A549 (cell line): ENCODE measurements around the gene INTS6L. TPM values are rescaled to one million over a fixed set of nuclear protein-coding genes. Genes with fewer than 3 reads are reported as not detected.

Experiments used
- ATAC-seq, 2 experiments: fragments of 200-7000 bp in 1 of 2; fragments of >200 bp in 1 of 2; cut with Nextera tagmentation in 1 of 2; cut with Tn5 transposase in 1 of 2; 3 replicates each; pipeline versions ENCODE4 v1.8.0 to v1.9.1; 2018 to 2020; ENCODE audit warnings: mild to moderate bottlenecking in 1 of 2, moderate library complexity in 1 of 2
- CTCF ChIA-PET: fragments of 300-600 bp; sonication (Branson Sonifier 250); formaldehyde crosslinking; extraction: SDS; loops from one replicate; lab custom pipeline; 2021; ENCODE audit warnings: antibody characterized with exemption, inconsistent platforms; lab: Yijun Ruan, JAX
- POLR2A ChIA-PET: fragments of 350-600 bp; formaldehyde crosslinking; extraction: SDS; loops from one replicate; lab custom pipeline; 2021; ENCODE audit warnings: antibody characterized with exemption, inconsistent platforms; lab: Yijun Ruan, JAX
- DNase-seq, 2 experiments: peaks; one replicate each; pipeline versions ENCODE4 v3.0.0 to v3.0.0-alpha.2; 2011 to 2016; ENCODE audit warnings: low read depth in 1 of 2, low spot score in 1 of 2
- FAIRE-seq: peaks from 2 replicates; lab custom pipeline; 2011; peaks lifted over from hg19 to GRCh38; lab: Jason Lieb, UNC
- H3K27ac ChIP-seq, 2 experiments: fragments of >200 bp; sonication (Bioruptor Twin); formaldehyde crosslinking; 3 replicates each; pipeline ENCODE4 v1.5.1; 2016 to 2017
- H3K4me1 ChIP-seq: fragments of >200 bp; sonication (Bioruptor Twin); formaldehyde crosslinking; 3 replicates; pipeline ENCODE4 v1.6.1; 2016
- H3K4me2 ChIP-seq: fragments of >200 bp; sonication (Bioruptor Twin); formaldehyde crosslinking; 3 replicates; pipeline ENCODE4 v1.6.1; 2016
- H3K4me3 ChIP-seq: fragments of >200 bp; sonication (Bioruptor Twin); formaldehyde crosslinking; 3 replicates; pipeline ENCODE4 v1.5.1; 2016
- H3K9me3 ChIP-seq: fragments of >200 bp; sonication (Bioruptor Twin); formaldehyde crosslinking; 3 replicates; pipeline ENCODE4 v1.6.1; 2016
- BHLHE40 ChIP-seq: IDR thresholded peaks from 2 replicates; pipeline ENCODE4 v1.6.1; 2012; ENCODE audit warnings: low read depth, low read length, inconsistent platforms
- CHD4 ChIP-seq: fragments of 200-600 bp; sonication (generic); IDR thresholded peaks from 2 replicates; pipeline ENCODE4 v1.6.1; 2016; ENCODE audit warnings: antibody characterized with exemption, mild to moderate bottlenecking, borderline replicate concordance
- EHMT2 ChIP-seq: fragments of 200-600 bp; sonication (generic); IDR thresholded peaks from 2 replicates; pipeline ENCODE4 v1.6.1; 2016; ENCODE audit warnings: antibody characterized with exemption, low read depth, mild to moderate bottlenecking, moderate library complexity
- FOSB ChIP-seq: fragments of 250-450 bp; sonication (Bioruptor Pico); IDR thresholded peaks from 2 replicates; pipeline ENCODE4 v1.5.0; 2020; ENCODE audit warnings: mild to moderate bottlenecking, moderate library complexity
- GATA3 ChIP-seq: IDR thresholded peaks from 2 replicates; pipeline ENCODE4 v1.6.1; 2012; ENCODE audit warnings: borderline replicate concordance
- HEYL ChIP-seq: fragments of 250-450 bp; sonication (Bioruptor Pico); IDR thresholded peaks from 2 replicates; pipeline ENCODE4 v1.8.0; 2021; ENCODE audit warnings: mild to moderate bottlenecking, moderate library complexity
- JUN ChIP-seq, 2 experiments: fragments of >200 bp; sonication (Bioruptor Twin); formaldehyde crosslinking; IDR thresholded peaks; 2 replicates in 1 of 2; 3 replicates in 1 of 2; pipeline ENCODE4 v1.6.1; 2016 to 2017
- KDM1A ChIP-seq: fragments of 200-600 bp; sonication (generic); IDR thresholded peaks from 2 replicates; pipeline ENCODE4 v1.6.1; 2016; ENCODE audit warnings: low read depth, mild to moderate bottlenecking
- KDM5A ChIP-seq: fragments of 200-600 bp; sonication (generic); IDR thresholded peaks from 2 replicates; pipeline ENCODE4 v1.6.1; 2016; ENCODE audit warnings: antibody characterized with exemption, mild to moderate bottlenecking
- MAFK ChIP-seq: fragments of 450-650 bp; IDR thresholded peaks from 2 replicates; pipeline ENCODE4 v1.6.1; 2014; ENCODE audit not compliant: partially characterized antibody
- NFE2L2 ChIP-seq: fragments of 150-350 bp; conservative IDR thresholded peaks from 2 replicates; pipeline ENCODE4 v1.6.1; 2014; ENCODE audit warnings: low read length
- NPAS2 ChIP-seq: fragments of 250-450 bp; sonication (Bioruptor Pico); IDR thresholded peaks from 2 replicates; pipeline ENCODE4 v1.8.0; 2022; ENCODE audit warnings: mild to moderate bottlenecking, moderate library complexity, borderline replicate concordance
- NR3C1 ChIP-seq: fragments of >200 bp; sonication (Bioruptor Twin); formaldehyde crosslinking; IDR thresholded peaks from 3 replicates; pipeline ENCODE4 v1.6.1; 2017
- RAD21 ChIP-seq, 2 experiments: fragments of >200 bp in 1 of 2; sonication (Bioruptor Twin) in 1 of 2; formaldehyde crosslinking in 1 of 2; IDR thresholded peaks in 1 of 2; conservative IDR thresholded peaks in 1 of 2; 2 replicates in 1 of 2; 3 replicates in 1 of 2; pipeline ENCODE4 v1.6.1; 2012 to 2018; ENCODE audit warnings: inconsistent platforms in 1 of 2
- ZC3H11A ChIP-seq: fragments of 450-650 bp; IDR thresholded peaks from 2 replicates; pipeline ENCODE4 v1.6.1; 2014; ENCODE audit warnings: antibody characterized with exemption, mild to moderate bottlenecking
- ZFP36 ChIP-seq: fragments of 450-650 bp; IDR thresholded peaks from 2 replicates; pipeline ENCODE4 v1.6.1; 2014; ENCODE audit warnings: borderline replicate concordance; ENCODE audit not compliant: partially characterized antibody
- WGBS: methylation state at CpG from one replicate; pipeline ENCODE4 v1.1.6; 2017; ENCODE audit errors: missing lambda C conversion rate; 5-methylcytosine and 5-hydroxymethylcytosine counted together
- polyA plus RNA-seq, 4 experiments: library from polyadenylated mRNA; depleted of rRNA in 3 of 4; stranded (reverse); fragments of >200 nt; fragmentation: RNase III in 1 of 4; extraction: RNeasy Plus Mini Kit Qiagen cat#74134 plus additional on column Dnase treatment in 1 of 4; gene quantifications; 2 replicates in 3 of 4; 3 replicates in 1 of 4; pipeline ENCODE4 v1.2.3, GENCODE V29; 2011 to 2017
- TF ChIP-seq, protein P1 (sequence below): IDR thresholded peaks from 2 replicates; pipeline ENCODE4 v1.6.1; 2012
- TF ChIP-seq, protein P2 (sequence below): fragments of 250-450 bp; sonication (Bioruptor Pico); IDR thresholded peaks from 2 replicates; pipeline ENCODE4 v1.5.0; 2021; ENCODE audit warnings: mild to moderate bottlenecking, moderate library complexity, borderline replicate concordance
- TF ChIP-seq, protein P3 (sequence below): fragments of 150-350 bp; IDR thresholded peaks from 2 replicates; pipeline ENCODE4 v1.6.1; 2014; ENCODE audit warnings: low read depth, mild to moderate bottlenecking, low read length
- TF ChIP-seq, protein P4 (sequence below): fragments of >200 bp; sonication (Bioruptor Twin); formaldehyde crosslinking; IDR thresholded peaks from 2 replicates; pipeline ENCODE4 v1.6.1; 2016
- TF ChIP-seq, protein P5 (sequence below): fragments of 450-650 bp; IDR thresholded peaks from 2 replicates; pipeline ENCODE4 v1.6.1; 2014; ENCODE audit warnings: antibody characterized with exemption
- TF ChIP-seq, protein P6 (sequence below): fragments of >200 bp; sonication (Bioruptor Twin); formaldehyde crosslinking; IDR thresholded peaks from 3 replicates; pipeline ENCODE4 v1.5.1; 2016

The INTS6L gene
- polyA plus RNA-seq, 2 of the 4 experiments (the other 2 are of a cell fraction): 0.19 to 0.40 TPM

DNA sequence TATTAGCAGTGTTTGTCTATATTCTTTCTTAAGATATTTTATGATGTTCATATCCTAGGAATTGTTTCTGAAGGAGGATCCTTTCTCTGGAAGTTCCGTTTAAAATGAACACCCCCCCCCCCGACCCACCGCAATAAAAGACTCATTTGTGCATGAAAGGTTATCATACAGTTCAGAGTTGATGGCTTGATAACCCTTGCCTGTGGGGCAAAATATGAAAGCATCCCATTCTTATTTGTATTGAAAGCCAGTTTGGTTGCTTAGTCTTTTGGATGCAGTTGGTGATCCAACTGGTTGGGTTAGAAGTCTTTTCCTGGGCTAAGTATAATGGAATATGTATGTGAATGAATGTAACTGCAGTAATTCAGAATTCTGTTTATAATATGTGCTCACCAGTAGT lies 8.3 kb downstream of the INTS6L start:
- H3K4me2 ChIP-seq: no peak overlapping the region
- ChIA-PET CTCF (no interaction called here), POLR2A (no interaction called here)
- WGBS: 63% methylated on average over 3 of the region's 3 CpGs
- TF ChIP-seq HEYL (CRISPR knock-in tag) (no peak), ZC3H11A (no peak), GATA3 (no peak), NFE2L2 (no peak), EHMT2 (no peak)
- H3K27ac ChIP-seq: no peak overlapping the region
- no peaks in the 10 kb centered on the region for H3K4me1 ChIP-seq
- H3K4me3 ChIP-seq: no peak overlapping the region
- ATAC-seq (no peak), DNase-seq (no peak), FAIRE-seq (peak; percentile 23)
- no peaks in the 10 kb centered on the region for H3K9me3 ChIP-seq

DNA sequence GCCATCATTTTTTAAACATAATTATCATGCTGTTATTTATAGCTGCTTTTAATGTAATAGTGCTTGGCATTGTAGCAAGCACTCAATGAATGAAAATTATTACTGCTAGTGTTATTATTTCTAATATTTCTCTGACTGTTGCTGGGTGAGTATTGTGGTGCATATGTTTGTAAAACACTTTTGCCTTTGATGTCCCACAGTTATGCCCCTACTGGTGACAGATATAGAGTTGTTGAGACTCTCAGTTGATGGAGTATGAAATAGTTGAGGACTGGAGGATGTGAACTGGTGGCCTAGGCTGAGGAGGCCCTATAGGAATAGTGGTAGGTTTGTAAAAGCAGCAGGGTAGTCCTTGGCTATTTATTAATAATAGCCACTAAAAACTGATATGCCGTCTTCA lies 9.6 kb downstream of the INTS6L start:
- no peak for TF ChIP-seq MAFK
- no peak for TF ChIP-seq FOSB (CRISPR knock-in tag)
- TF ChIP-seq NR3C1: no peak
- TF ChIP-seq KDM1A: no peak
- TF ChIP-seq CHD4: no peak
- TF ChIP-seq JUN (IDR thresholded peaks at IDR 0.05): no peak
- no peak for TF ChIP-seq KDM5A
- TF ChIP-seq, protein P1, sequence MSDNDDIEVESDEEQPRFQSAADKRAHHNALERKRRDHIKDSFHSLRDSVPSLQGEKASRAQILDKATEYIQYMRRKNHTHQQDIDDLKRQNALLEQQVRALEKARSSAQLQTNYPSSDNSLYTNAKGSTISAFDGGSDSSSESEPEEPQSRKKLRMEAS: no peak
- no peak for TF ChIP-seq ZFP36
- TF ChIP-seq NPAS2: no peak
- TF ChIP-seq, protein P2, sequence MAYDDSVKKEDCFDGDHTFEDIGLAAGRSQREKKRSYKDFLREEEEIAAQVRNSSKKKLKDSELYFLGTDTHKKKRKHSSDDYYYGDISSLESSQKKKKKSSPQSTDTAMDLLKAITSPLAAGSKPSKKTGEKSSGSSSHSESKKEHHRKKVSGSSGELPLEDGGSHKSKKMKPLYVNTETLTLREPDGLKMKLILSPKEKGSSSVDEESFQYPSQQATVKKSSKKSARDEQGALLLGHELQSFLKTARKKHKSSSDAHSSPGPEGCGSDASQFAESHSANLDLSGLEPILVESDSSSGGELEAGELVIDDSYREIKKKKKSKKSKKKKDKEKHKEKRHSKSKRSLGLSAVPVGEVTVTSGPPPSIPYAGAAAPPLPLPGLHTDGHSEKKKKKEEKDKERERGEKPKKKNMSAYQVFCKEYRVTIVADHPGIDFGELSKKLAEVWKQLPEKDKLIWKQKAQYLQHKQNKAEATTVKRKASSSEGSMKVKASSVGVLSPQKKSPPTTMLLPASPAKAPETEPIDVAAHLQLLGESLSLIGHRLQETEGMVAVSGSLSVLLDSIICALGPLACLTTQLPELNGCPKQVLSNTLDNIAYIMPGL: no peak
- no peak for TF ChIP-seq BHLHE40
- TF ChIP-seq, protein P3, sequence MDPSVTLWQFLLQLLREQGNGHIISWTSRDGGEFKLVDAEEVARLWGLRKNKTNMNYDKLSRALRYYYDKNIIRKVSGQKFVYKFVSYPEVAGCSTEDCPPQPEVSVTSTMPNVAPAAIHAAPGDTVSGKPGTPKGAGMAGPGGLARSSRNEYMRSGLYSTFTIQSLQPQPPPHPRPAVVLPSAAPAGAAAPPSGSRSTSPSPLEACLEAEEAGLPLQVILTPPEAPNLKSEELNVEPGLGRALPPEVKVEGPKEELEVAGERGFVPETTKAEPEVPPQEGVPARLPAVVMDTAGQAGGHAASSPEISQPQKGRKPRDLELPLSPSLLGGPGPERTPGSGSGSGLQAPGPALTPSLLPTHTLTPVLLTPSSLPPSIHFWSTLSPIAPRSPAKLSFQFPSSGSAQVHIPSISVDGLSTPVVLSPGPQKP: no peak
- TF ChIP-seq RAD21 (conservative IDR thresholded peaks at IDR 0.05 in 1 of 2, IDR thresholded peaks at IDR 0.05 in 1 of 2): no peak
- TF ChIP-seq, protein P4, sequence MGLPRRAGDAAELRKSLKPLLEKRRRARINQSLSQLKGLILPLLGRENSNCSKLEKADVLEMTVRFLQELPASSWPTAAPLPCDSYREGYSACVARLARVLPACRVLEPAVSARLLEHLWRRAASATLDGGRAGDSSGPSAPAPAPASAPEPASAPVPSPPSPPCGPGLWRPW: no peak
- TF ChIP-seq, protein P5, sequence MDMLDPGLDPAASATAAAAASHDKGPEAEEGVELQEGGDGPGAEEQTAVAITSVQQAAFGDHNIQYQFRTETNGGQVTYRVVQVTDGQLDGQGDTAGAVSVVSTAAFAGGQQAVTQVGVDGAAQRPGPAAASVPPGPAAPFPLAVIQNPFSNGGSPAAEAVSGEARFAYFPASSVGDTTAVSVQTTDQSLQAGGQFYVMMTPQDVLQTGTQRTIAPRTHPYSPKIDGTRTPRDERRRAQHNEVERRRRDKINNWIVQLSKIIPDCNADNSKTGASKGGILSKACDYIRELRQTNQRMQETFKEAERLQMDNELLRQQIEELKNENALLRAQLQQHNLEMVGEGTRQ: no peak
- TF ChIP-seq, protein P6, sequence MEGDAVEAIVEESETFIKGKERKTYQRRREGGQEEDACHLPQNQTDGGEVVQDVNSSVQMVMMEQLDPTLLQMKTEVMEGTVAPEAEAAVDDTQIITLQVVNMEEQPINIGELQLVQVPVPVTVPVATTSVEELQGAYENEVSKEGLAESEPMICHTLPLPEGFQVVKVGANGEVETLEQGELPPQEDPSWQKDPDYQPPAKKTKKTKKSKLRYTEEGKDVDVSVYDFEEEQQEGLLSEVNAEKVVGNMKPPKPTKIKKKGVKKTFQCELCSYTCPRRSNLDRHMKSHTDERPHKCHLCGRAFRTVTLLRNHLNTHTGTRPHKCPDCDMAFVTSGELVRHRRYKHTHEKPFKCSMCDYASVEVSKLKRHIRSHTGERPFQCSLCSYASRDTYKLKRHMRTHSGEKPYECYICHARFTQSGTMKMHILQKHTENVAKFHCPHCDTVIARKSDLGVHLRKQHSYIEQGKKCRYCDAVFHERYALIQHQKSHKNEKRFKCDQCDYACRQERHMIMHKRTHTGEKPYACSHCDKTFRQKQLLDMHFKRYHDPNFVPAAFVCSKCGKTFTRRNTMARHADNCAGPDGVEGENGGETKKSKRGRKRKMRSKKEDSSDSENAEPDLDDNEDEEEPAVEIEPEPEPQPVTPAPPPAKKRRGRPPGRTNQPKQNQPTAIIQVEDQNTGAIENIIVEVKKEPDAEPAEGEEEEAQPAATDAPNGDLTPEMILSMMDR: no peak
- TF ChIP-seq, all 56 proteins: peak for 0
- no peaks in the 10 kb centered on the region for H3K9me3 ChIP-seq
- H3K27ac ChIP-seq: no peak overlapping the region
- POLR2A ChIA-PET: no interaction called here
- no peak overlapping the region for H3K4me2 ChIP-seq
- FAIRE-seq (no peak), DNase-seq (no peak), ATAC-seq (no peak)
- H3K4me1 ChIP-seq: no peaks in the 10 kb centered on the region
- no peak overlapping the region for H3K4me3 ChIP-seq
- CTCF ChIA-PET: no interaction called here
- 59% methylated on average over 1 of the region's 1 CpG for WGBS
